ENCODE measurements around the gene NPAS3. TPM values are rescaled to one million over a fixed set of nuclear protein-coding genes. Genes with fewer than 3 reads are reported as not detected.

Gene NPAS3
- total RNA-seq, 1 donor from 2014 or later, result 0.95 TPM

- H3K27me3 ChIP-seq (ENCODE audit: low read depth), result no peaks in the 10 kb centered on the region
- intact Hi-C loops (cut with DNase I), result no loop called here
- peak; percentile 84 to 88 for ATAC-seq
Observed at GRCh38 chr14:33792720-33793368, 854.2 kb downstream of the NPAS3 start.

GRCh38 chr14:33793398-33794110 lies 854.9 kb downstream of the NPAS3 start:
- ATAC-seq (no peak), DNase-seq (no peak)
- Histone ChIP-seq H3K36me3 (no peaks in the 10 kb centered on the region), H3K27ac (no peak overlapping the region), H3K9me3 (no peaks in the 10 kb centered on the region), H3K27me3 (ENCODE audit: low read depth) (no peaks in the 10 kb centered on the region), H3K4me3 (no peak overlapping the region), H3K4me1 (peaks cover 9% of the 10 kb centered on the region)
- TF ChIP-seq CTCF (IDR thresholded peaks at IDR 0.05), result no peak
- intact Hi-C loops (cut with DNase I), result no loop called here

More at GRCh38 chr14:33792720-33793368, 854.2 kb downstream of the NPAS3 start:
- H3K4me1 ChIP-seq, result peaks cover 9% of the 10 kb centered on the region
- no peaks in the 10 kb centered on the region for H3K36me3 ChIP-seq
- H3K27ac ChIP-seq, result no peak overlapping the region
- peak overlapping the region; percentile 15 for H3K4me3 ChIP-seq
- DNase-seq, result peak; percentile 76
- peak; percentile 95 for TF ChIP-seq CTCF (IDR thresholded peaks at IDR 0.05)
- no peaks in the 10 kb centered on the region for H3K9me3 ChIP-seq

GRCh38 chr14:33794791-33795305 lies 856.2 kb downstream of the NPAS3 start:
- H3K36me3 ChIP-seq, result no peaks in the 10 kb centered on the region
- H3K9me3 ChIP-seq, result no peaks in the 10 kb centered on the region
- H3K27ac ChIP-seq, result no peak overlapping the region
- peaks cover 9% of the 10 kb centered on the region for H3K4me1 ChIP-seq
- no peak overlapping the region for H3K4me3 ChIP-seq
- H3K27me3 ChIP-seq (ENCODE audit: low read depth), result peaks cover 3% of the 10 kb centered on the region
- DNase-seq (no peak), ATAC-seq (no peak)
- TF ChIP-seq CTCF (IDR thresholded peaks at IDR 0.05), result no peak
- intact Hi-C loops (cut with DNase I), result no loop called here

GRCh38 chr14:33796356-33796755 lies 857.7 kb downstream of the NPAS3 start:
- peaks cover 16% of the 10 kb centered on the region for H3K27me3 ChIP-seq (ENCODE audit: low read depth)
- no peak for DNase-seq
- intact Hi-C loops (cut with DNase I), result no loop called here
- peaks cover 9% of the 10 kb centered on the region for H3K4me1 ChIP-seq
- no peak for ATAC-seq
- H3K27ac ChIP-seq, result no peak overlapping the region
- H3K4me3 ChIP-seq, result no peak overlapping the region
- TF ChIP-seq CTCF (IDR thresholded peaks at IDR 0.05), result no peak
- H3K36me3 ChIP-seq, result no peaks in the 10 kb centered on the region
- H3K9me3 ChIP-seq, result no peaks in the 10 kb centered on the region

GRCh38 chr14:33799705-33800570 lies 861.3 kb downstream of the NPAS3 start:
- H3K4me3 ChIP-seq, result peak overlapping the region; percentile 12
- intact Hi-C loops (cut with DNase I), result no loop called here

More at GRCh38 chr14:33799705-33800570, 861.3 kb downstream of the NPAS3 start:
- DNase-seq, result peak; percentile 45
- no peak for TF ChIP-seq CTCF (IDR thresholded peaks at IDR 0.05)
- peak in 1 of 2 donors; percentile 41 for ATAC-seq
- no peaks in the 10 kb centered on the region for H3K9me3 ChIP-seq
- peaks cover 22% of the 10 kb centered on the region for H3K27me3 ChIP-seq (ENCODE audit: low read depth)
- H3K4me1 ChIP-seq, result no peaks in the 10 kb centered on the region
- no peaks in the 10 kb centered on the region for H3K36me3 ChIP-seq
- H3K27ac ChIP-seq, result no peak overlapping the region
